Neural cell (in vitro differentiated cells): ENCODE results near the gene VKORC1. TPM values are rescaled to one million over a fixed set of nuclear protein-coding genes. Genes with fewer than 3 reads are reported as not detected.

Experiments used
- H2AFZ ChIP-seq: fragments of 200-600, 300-800 bp; sonication (generic), shearing (Covaris generic); 2 replicates; pipeline ENCODE4 v1.6.0; 2014; ENCODE audit warnings: low read depth, mild to moderate bottlenecking, antibody characterized with exemption, low read length, moderate library complexity
- H3F3A ChIP-seq: fragments of 200-600 bp; shearing (Covaris generic); 2 replicates; pipeline ENCODE4 v1.6.1; 2016; ENCODE audit warnings: mild to moderate bottlenecking, moderate library complexity, mixed read lengths, antibody characterized with exemption, low read length; ENCODE audit not compliant: insufficient read depth, poor library complexity, severe bottlenecking
- H3K27ac ChIP-seq: fragments of 200-600, 300-800 bp; sonication (generic), shearing (Covaris generic); 2 replicates; pipeline ENCODE4 v1.5.1; 2014; ENCODE audit warnings: mild to moderate bottlenecking, low read length, moderate library complexity
- H3K27me3 ChIP-seq: fragments of 300-800, 200-600 bp; sonication (generic), shearing (Covaris generic); 2 replicates; pipeline ENCODE4 v1.6.0; 2014; ENCODE audit warnings: mild to moderate bottlenecking, low read depth, low read length, moderate library complexity; ENCODE audit not compliant: insufficient read depth
- H3K36me3 ChIP-seq: fragments of 300-800, 200-600 bp; sonication (generic), shearing (Covaris generic); 2 replicates; pipeline ENCODE4 v1.5.1; 2014; ENCODE audit warnings: mild to moderate bottlenecking, antibody characterized with exemption, low read length, moderate library complexity; ENCODE audit not compliant: insufficient read depth
- H3K4me2 ChIP-seq: fragments of 300-800, 200-600 bp; sonication (generic), shearing (Covaris generic); 2 replicates; pipeline ENCODE4 v1.6.0; 2014; ENCODE audit warnings: mild to moderate bottlenecking, low read length
- H3K4me3 ChIP-seq: fragments of 300-800, 200-600 bp; sonication (generic), shearing (Covaris generic); 2 replicates; pipeline ENCODE4 v1.5.1; 2014; ENCODE audit warnings: mild to moderate bottlenecking, low read length, moderate library complexity
- H3K79me2 ChIP-seq: fragments of 200-600 bp; shearing (Covaris generic); replicated peaks from 2 replicates; pipeline ENCODE4 v1.6.0; 2014; ENCODE audit warnings: mild to moderate bottlenecking, low read length, moderate library complexity; ENCODE audit not compliant: insufficient read depth
- H3K9ac ChIP-seq: fragments of 300-800, 200-600 bp; sonication (generic), shearing (Covaris generic); 2 replicates; pipeline ENCODE4 v1.6.1; 2016; ENCODE audit warnings: mild to moderate bottlenecking, low read length, mixed read lengths
- H3K9me2 ChIP-seq: fragments of 200-600 bp; shearing (Covaris generic); 2 replicates; pipeline ENCODE4 v1.6.1; 2016; ENCODE audit warnings: mild to moderate bottlenecking, low read length, mixed read lengths; ENCODE audit not compliant: insufficient read depth
- H3K9me3 ChIP-seq: fragments of 200-600, 300-800 bp; sonication (generic), shearing (Covaris generic); 2 replicates; pipeline ENCODE4 v1.6.1; 2016; ENCODE audit warnings: mild to moderate bottlenecking, mixed run types, low read length, moderate library complexity, mixed read lengths
- H4K20me1 ChIP-seq: fragments of 200-600 bp; shearing (Covaris generic); 2 replicates; pipeline ENCODE4 v1.6.1; 2016; ENCODE audit warnings: mild to moderate bottlenecking, mixed run types; ENCODE audit not compliant: insufficient read depth
- EP300 ChIP-seq: fragments of 450-650 bp; conservative IDR thresholded peaks from 2 replicates; pipeline ENCODE4 v1.6.1; 2014; ENCODE audit warnings: antibody characterized with exemption, mild to moderate bottlenecking, moderate library complexity; ENCODE audit not compliant: poor library complexity, severe bottlenecking
- EZH2 ChIP-seq: fragments of 200-600, 300-800 bp; shearing (Covaris generic), sonication (generic); IDR thresholded peaks from 2 replicates; pipeline ENCODE4 v1.6.1; 2014; ENCODE audit warnings: antibody characterized with exemption, low read length, borderline replicate concordance, mild to moderate bottlenecking; ENCODE audit not compliant: insufficient read depth, poor library complexity, severe bottlenecking
- MXI1 ChIP-seq: fragments of 450-650 bp; conservative IDR thresholded peaks from 2 replicates; pipeline ENCODE4 v1.6.1; 2014; ENCODE audit warnings: antibody characterized with exemption, mild to moderate bottlenecking; ENCODE audit not compliant: poor library complexity, severe bottlenecking
- POLR2AphosphoS5 ChIP-seq: IDR thresholded peaks from 2 replicates; pipeline ENCODE4 v1.6.1; 2012
- RAD21 ChIP-seq: fragments of 450-650 bp; conservative IDR thresholded peaks from 2 replicates; pipeline ENCODE4 v1.6.1; 2014; ENCODE audit warnings: antibody characterized with exemption, mild to moderate bottlenecking, moderate library complexity
- SMC3 ChIP-seq: fragments of 450-650 bp; conservative IDR thresholded peaks from 2 replicates; pipeline ENCODE4 v1.6.1; 2014; ENCODE audit warnings: antibody characterized with exemption, mild to moderate bottlenecking, moderate library complexity; ENCODE audit not compliant: poor library complexity
- TAF1 ChIP-seq: IDR thresholded peaks from 2 replicates; pipeline ENCODE4 v1.6.1; 2012; ENCODE audit warnings: low read depth
- polyA plus RNA-seq: library from polyadenylated mRNA; depleted of rRNA; stranded (reverse); fragments of >200 nt; gene quantifications from 2 replicates; pipeline ENCODE4 v1.2.3, GENCODE V29; 2014
- TF ChIP-seq, protein P1 (sequence below): fragments of 450-650 bp; IDR thresholded peaks from 2 replicates; pipeline ENCODE4 v1.5.1; 2014; ENCODE audit warnings: antibody characterized with exemption, mild to moderate bottlenecking, moderate library complexity; ENCODE audit not compliant: poor library complexity, severe bottlenecking
- TF ChIP-seq, protein P2 (sequence below): IDR thresholded peaks from 2 replicates; pipeline ENCODE4 v1.6.1; 2012; ENCODE audit warnings: borderline replicate concordance

The VKORC1 gene
- polyA plus RNA-seq, 1 donor from 2014 or later: 105 TPM

DNA sequence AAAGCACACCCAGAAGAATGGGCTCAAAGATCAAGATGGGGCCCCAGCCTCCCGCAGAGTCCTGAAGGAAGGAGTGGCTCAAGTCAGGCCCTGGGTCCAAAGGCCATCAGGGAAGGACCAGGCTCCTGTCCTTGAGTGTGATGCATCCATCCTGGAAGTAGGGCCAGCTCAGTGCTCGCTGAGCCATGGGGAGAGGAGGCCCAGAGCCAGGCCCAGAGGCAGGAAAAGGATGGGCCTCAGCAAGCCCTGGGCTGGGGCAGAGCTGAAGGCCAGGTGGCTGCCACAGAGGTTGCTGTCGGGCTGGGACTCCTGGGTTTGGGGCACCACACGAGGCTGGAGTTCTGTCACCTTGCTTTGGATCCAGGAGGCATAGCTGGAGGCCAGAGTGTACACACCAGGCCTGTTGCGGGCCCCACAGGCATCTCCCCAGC is 37.3 kb upstream of the VKORC1 start:
- no peaks in the 10 kb centered on the region for H3K9me2 ChIP-seq
- no peaks in the 10 kb centered on the region for H3K79me2 ChIP-seq
- no peaks in the 10 kb centered on the region for H3K9me3 ChIP-seq
- no peak overlapping the region for H3K4me2 ChIP-seq
- no peak overlapping the region for H2AFZ ChIP-seq
- H3K9ac ChIP-seq: no peak overlapping the region
- TF ChIP-seq POLR2AphosphoS5: no peak
- TF ChIP-seq, protein P1, sequence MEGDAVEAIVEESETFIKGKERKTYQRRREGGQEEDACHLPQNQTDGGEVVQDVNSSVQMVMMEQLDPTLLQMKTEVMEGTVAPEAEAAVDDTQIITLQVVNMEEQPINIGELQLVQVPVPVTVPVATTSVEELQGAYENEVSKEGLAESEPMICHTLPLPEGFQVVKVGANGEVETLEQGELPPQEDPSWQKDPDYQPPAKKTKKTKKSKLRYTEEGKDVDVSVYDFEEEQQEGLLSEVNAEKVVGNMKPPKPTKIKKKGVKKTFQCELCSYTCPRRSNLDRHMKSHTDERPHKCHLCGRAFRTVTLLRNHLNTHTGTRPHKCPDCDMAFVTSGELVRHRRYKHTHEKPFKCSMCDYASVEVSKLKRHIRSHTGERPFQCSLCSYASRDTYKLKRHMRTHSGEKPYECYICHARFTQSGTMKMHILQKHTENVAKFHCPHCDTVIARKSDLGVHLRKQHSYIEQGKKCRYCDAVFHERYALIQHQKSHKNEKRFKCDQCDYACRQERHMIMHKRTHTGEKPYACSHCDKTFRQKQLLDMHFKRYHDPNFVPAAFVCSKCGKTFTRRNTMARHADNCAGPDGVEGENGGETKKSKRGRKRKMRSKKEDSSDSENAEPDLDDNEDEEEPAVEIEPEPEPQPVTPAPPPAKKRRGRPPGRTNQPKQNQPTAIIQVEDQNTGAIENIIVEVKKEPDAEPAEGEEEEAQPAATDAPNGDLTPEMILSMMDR: no peak
- no peak for TF ChIP-seq MXI1
- TF ChIP-seq TAF1: no peak
- no peak for TF ChIP-seq EP300
- TF ChIP-seq EZH2: no peak
- no peaks in the 10 kb centered on the region for H3K27me3 ChIP-seq
- no peaks in the 10 kb centered on the region for H3F3A ChIP-seq
- H3K36me3 ChIP-seq: no peaks in the 10 kb centered on the region
- H3K4me3 ChIP-seq: no peak overlapping the region
- no peak overlapping the region for H3K27ac ChIP-seq
- H4K20me1 ChIP-seq: no peaks in the 10 kb centered on the region

DNA sequence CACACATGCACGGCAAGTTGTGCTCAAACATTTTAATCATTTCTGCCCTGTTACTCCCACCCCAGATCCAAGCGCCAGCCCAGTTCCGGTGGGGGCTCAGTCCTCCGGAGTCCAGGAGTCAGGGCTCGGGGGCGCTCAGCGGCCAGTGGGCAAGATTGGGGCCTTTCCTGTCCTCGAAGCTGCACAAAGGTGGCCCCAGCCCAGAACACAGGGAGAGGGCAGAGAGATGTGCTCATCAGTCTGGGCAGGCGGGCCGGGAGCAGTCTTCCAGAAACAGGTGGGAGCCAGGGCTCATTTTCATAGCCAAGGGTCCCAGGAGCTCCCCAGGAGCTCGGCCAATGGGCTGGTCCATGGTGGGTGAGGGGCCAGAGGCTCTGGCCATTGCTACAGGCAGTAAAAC is 36.8 kb upstream of the VKORC1 start:
- no peaks in the 10 kb centered on the region for H3K36me3 ChIP-seq
- H2AFZ ChIP-seq: no peak overlapping the region
- TF ChIP-seq SMC3 (no peak), EZH2 (no peak), TAF1 (no peak), RAD21 (no peak), POLR2AphosphoS5 (no peak), MXI1 (no peak), EP300 (no peak)
- TF ChIP-seq, protein P2, sequence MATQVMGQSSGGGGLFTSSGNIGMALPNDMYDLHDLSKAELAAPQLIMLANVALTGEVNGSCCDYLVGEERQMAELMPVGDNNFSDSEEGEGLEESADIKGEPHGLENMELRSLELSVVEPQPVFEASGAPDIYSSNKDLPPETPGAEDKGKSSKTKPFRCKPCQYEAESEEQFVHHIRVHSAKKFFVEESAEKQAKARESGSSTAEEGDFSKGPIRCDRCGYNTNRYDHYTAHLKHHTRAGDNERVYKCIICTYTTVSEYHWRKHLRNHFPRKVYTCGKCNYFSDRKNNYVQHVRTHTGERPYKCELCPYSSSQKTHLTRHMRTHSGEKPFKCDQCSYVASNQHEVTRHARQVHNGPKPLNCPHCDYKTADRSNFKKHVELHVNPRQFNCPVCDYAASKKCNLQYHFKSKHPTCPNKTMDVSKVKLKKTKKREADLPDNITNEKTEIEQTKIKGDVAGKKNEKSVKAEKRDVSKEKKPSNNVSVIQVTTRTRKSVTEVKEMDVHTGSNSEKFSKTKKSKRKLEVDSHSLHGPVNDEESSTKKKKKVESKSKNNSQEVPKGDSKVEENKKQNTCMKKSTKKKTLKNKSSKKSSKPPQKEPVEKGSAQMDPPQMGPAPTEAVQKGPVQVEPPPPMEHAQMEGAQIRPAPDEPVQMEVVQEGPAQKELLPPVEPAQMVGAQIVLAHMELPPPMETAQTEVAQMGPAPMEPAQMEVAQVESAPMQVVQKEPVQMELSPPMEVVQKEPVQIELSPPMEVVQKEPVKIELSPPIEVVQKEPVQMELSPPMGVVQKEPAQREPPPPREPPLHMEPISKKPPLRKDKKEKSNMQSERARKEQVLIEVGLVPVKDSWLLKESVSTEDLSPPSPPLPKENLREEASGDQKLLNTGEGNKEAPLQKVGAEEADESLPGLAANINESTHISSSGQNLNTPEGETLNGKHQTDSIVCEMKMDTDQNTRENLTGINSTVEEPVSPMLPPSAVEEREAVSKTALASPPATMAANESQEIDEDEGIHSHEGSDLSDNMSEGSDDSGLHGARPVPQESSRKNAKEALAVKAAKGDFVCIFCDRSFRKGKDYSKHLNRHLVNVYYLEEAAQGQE: no peak
- TF ChIP-seq, protein P1: no peak
- H3K4me2 ChIP-seq: no peak overlapping the region
- H3K27me3 ChIP-seq: no peaks in the 10 kb centered on the region
- no peak overlapping the region for H3K4me3 ChIP-seq
- H3K27ac ChIP-seq: no peak overlapping the region
- H3K9me2 ChIP-seq: no peaks in the 10 kb centered on the region
- no peaks in the 10 kb centered on the region for H3K9me3 ChIP-seq
- H4K20me1 ChIP-seq: no peaks in the 10 kb centered on the region
- H3K79me2 ChIP-seq: no peaks in the 10 kb centered on the region
- H3K9ac ChIP-seq: no peak overlapping the region
- no peaks in the 10 kb centered on the region for H3F3A ChIP-seq
